Fibroblast of mammary gland (primary cell): ENCODE data around the gene SRSF6.

ENCODE experiments used
- DNase-seq: peaks from one replicate; pipeline ENCODE4 v3.0.0-alpha.2; 2010; ENCODE audit warnings: low read depth
- H3K4me3 ChIP-seq: 2 replicates; pipeline ENCODE4 v1.5.1; 2011; ENCODE audit warnings: low read depth, mild to moderate bottlenecking, low read length, moderate library complexity; ENCODE audit not compliant: control insufficient read depth
- TF ChIP-seq, protein P1 (sequence below): conservative IDR thresholded peaks from 2 replicates; pipeline ENCODE4 v1.5.1; 2011; ENCODE audit warnings: low read depth, low read length, inconsistent platforms; ENCODE audit not compliant: control insufficient read depth, insufficient read depth

The SRSF6 gene

DNA sequence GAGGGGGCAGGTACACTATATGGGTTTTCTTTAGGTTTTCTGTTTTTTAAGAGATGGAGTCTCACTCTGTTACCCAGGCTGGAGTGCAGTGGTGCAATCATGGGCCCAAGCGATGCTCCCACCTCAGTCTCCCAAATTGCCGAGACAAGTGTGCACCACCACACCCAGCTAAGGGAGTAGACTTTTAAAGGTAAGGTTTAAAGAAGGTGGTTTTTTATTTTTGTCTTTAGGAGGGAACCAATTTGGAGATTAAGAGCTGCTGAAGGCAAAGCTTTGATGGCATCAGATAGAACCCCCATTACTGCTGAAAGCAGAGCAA lies 7.9 kb downstream of the SRSF6 start:
- TF ChIP-seq, protein P1, sequence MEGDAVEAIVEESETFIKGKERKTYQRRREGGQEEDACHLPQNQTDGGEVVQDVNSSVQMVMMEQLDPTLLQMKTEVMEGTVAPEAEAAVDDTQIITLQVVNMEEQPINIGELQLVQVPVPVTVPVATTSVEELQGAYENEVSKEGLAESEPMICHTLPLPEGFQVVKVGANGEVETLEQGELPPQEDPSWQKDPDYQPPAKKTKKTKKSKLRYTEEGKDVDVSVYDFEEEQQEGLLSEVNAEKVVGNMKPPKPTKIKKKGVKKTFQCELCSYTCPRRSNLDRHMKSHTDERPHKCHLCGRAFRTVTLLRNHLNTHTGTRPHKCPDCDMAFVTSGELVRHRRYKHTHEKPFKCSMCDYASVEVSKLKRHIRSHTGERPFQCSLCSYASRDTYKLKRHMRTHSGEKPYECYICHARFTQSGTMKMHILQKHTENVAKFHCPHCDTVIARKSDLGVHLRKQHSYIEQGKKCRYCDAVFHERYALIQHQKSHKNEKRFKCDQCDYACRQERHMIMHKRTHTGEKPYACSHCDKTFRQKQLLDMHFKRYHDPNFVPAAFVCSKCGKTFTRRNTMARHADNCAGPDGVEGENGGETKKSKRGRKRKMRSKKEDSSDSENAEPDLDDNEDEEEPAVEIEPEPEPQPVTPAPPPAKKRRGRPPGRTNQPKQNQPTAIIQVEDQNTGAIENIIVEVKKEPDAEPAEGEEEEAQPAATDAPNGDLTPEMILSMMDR: no peak
- H3K4me3 ChIP-seq: no peak overlapping the region
- no peak for DNase-seq

DNA sequence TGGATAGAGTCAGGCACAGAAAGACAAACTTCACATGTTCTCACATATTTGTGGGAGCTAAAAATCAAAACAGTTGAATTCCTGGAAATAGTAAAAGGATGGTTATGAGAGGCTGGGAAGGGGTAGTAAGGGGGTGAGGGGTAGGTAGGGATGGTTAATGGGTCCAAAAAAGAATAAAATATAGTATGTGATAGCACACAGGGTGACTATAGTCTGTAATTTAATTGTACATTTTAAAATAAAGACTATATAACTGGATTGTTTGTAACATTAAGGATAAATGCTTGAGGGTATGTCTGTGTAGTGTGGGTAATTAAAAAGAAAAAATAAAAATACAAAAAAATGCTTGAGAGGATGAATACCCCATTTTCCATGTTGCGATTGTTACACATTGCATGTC lies 9.9 kb downstream of the SRSF6 start:
- no peak overlapping the region for H3K4me3 ChIP-seq
- TF ChIP-seq, protein P1: no peak
- no peak for DNase-seq

DNA sequence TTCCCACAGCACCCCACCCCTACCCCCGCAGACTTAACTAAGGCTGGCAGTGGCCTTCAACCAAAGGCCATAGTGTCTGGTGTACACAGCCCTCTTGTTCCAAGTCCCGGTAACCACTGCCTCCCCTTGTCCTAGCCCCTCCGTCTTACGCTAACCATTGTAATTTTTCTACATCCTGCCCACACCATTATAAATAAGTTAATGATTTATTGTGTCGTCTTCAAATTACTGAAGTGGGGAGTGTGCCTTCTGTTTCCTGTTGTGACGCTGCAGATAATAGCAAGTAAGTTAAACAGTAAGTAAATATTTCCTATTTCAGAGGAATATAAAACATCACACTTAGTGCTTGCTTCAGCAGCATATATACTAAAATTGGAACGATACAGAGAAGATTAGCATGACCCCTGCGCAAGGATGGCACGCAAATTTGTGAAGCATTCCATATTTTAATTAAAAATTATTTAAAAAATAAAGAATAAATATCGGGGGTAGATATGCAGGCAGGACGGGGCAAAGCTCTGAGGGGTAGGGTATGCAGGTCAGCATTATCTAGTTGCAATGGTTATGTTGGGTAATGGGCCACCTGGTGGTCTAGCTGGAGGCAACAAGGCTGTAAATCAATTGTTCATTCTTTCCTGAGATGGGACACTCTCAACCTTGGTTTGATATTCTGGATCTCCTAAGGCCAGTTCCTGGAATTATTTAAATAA lies 15.1 kb downstream of the SRSF6 start:
- H3K4me3 ChIP-seq: no peak overlapping the region
- TF ChIP-seq, protein P1: no peak
- no peak for DNase-seq

DNA sequence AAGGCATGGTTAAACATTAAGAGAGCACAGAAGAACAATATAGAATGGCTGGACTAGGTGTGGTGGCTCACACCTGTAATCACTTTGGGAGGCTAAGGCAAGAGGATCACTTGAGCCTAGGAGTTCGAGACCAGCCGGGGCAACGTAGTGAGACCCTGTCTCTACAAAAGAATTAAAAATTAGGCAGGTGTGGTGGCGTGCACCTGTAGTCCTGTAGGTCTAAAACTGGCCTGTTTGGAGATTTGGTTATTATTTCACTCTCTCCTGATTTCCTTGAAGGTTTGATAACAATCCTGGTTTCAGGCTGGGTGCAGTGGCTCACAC lies 15.6 kb downstream of the SRSF6 start:
- no peak overlapping the region for H3K4me3 ChIP-seq
- TF ChIP-seq, protein P1: no peak
- DNase-seq: no peak

GRCh38 chr20:43477193-43477592 lies 19.5 kb downstream of the SRSF6 start:
- TF ChIP-seq, protein P1: no peak

DNA sequence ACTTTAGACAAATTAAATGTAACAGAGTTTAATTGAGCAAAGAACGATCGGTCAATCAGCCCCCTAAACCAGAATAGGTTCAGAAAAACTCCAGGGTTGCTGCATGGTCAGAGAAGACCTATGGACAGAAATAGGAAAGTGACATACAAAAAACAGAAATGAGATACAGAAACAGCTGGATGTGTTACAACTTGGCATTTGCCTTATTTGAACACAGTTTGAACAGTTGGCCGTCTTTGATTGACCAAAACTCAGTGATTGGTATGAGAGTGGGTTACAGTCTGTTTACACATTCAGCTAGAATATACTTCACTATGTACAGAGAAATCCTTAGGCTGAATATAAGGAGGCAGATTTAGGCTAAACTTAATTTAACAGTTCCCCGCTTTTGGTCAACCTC lies 19.9 kb downstream of the SRSF6 start:
- TF ChIP-seq, protein P1: no peak
- no peak for DNase-seq

More at GRCh38 chr20:43477193-43477592, 19.5 kb downstream of the SRSF6 start:
- H3K4me3 ChIP-seq: no peak overlapping the region
- no peak for DNase-seq

DNA sequence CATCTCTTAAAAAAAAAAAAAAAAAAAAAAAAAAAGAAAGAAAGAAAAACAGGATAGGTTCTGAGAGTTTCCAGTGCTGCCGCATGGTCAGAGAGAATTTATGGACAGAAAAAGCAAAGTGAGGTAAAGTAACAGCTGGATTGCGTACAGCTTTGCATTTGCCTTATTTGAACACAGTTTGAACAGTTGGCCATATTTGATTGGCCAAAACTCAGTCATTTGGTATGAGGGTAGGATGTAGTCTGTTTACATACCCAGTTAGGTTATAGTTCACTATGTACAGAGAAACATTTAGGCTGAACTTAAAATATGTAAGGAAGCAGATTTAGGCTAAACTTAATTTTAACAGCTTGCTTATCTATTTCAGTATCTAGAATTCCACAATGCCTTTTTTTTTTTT lies 32.3 kb downstream of the SRSF6 start:
- TF ChIP-seq, protein P1: no peak
- no peak overlapping the region for H3K4me3 ChIP-seq
- no peak for DNase-seq

More for the DNA sequence above, 19.9 kb downstream of the SRSF6 start:
- H3K4me3 ChIP-seq: no peak overlapping the region
